Ovary (tissue), 9 donors: ENCODE results near the gene DCDC2C. TPM values are rescaled to one million over a fixed set of nuclear protein-coding genes. Genes with fewer than 3 reads are reported as not detected.

Experiments used
- DNase-seq, 5 donors: peaks; one replicate each; pipeline ENCODE4 v3.0.0-alpha.2; 2019 to 2020
- H3K27ac ChIP-seq, 2 donors: fragments of 200-600 bp; one replicate each; pipeline versions ENCODE4 v1.5.1 to v1.8.0; 2019 to 2022
- H3K27me3 ChIP-seq: fragments of 200-600 bp; one replicate; pipeline ENCODE4 v1.8.0; 2022
- H3K36me3 ChIP-seq: fragments of 200-600 bp; sonication (generic); one replicate; pipeline ENCODE4 v1.5.1; 2019
- H3K4me1 ChIP-seq: one replicate; pipeline ENCODE4 v1.8.1; 2013; ENCODE audit warnings: mild to moderate bottlenecking, moderate library complexity; ENCODE audit not compliant: insufficient read depth
- H3K4me3 ChIP-seq: fragments of 200-600 bp; sonication (generic); one replicate; pipeline ENCODE4 v1.5.1; 2017
- H3K9me3 ChIP-seq, 2 donors: fragments of 200-600 bp in 1 of 2; sonication (generic) in 1 of 2; one replicate each; pipeline versions ENCODE4 v1.5.1 to v1.8.1; 2013 to 2019; ENCODE audit warnings: mild to moderate bottlenecking in 1 of 2, moderate library complexity in 1 of 2
- EP300 ChIP-seq: sonication (generic); formaldehyde crosslinking; IDR thresholded peaks from one replicate; pipeline ENCODE4 v1.6.1; 2017; ENCODE audit warnings: antibody characterized with exemption
- POLR2A ChIP-seq: fragments of 450-650 bp; IDR thresholded peaks from one replicate; pipeline ENCODE4 v1.6.1; 2017; ENCODE audit warnings: antibody characterized with exemption, mild to moderate bottlenecking, moderate library complexity
- WGBS, 3 donors: extraction: QIAGEN DNeasy Blood & Tissue Kit in 1 of 3; methylation state at CpG; one replicate each; pipeline versions ENCODE4 v1.1.5 to v1.1.7; 2013 to 2017; 5-methylcytosine and 5-hydroxymethylcytosine counted together
- intact Hi-C, 4 donors: fragments of 100-400 bp; cut with DNase I; formaldehyde crosslinking; loops; one replicate each; pipeline versions ENCODE4 v1.11.0 to v1.15.1; 2022 to 2023
- polyA plus RNA-seq, 2 donors: library from polyadenylated mRNA; stranded (reverse); fragments of 200-250 nt in 1 of 2; fragments of 350-450 nt in 1 of 2; fragmentation: Illumina TruSeq in 1 of 2; extraction: RNeasy Lipid Tissue Mini Kit (QIAGEN cat#74804) in 1 of 2; gene quantifications; one replicate each; pipeline ENCODE4 v1.2.3, GENCODE V29; 2013 to 2014
- total RNA-seq, 7 donors: library from RNA; depleted of rRNA in 2 of 7; stranded (reverse); fragments of >200 nt in 2 of 7; fragmentation: NEBNext Ultra II Directional in 3 of 7; extraction: Animal tissue kit (Norgen Biotek cat#: 25700) in 3 of 7; gene quantifications; one replicate each; pipeline versions ENCODE4 v1.1.0 to v1.2.4, GENCODE V29; 2016 to 2023
- TF ChIP-seq, protein P1 (sequence below), 3 donors: fragments of 450-650 bp in 2 of 3; fragments of 200-600 bp in 1 of 3; IDR thresholded peaks; one replicate each; pipeline versions ENCODE4 v1.5.1 to v1.8.0; 2016 to 2022; ENCODE audit warnings: antibody characterized with exemption in 3 of 3, mild to moderate bottlenecking in 1 of 3
- donor health status: DM: no; HTN: no; CAD: no; lungs with moderate emphysema.
- donor health status: DM: no; HTN: no; CAD: no.
- donor health status: Bipolar disorder and iron deficiency.
- donor health status: DM: yes; HTN: yes; CAD: no.
- donor health status: DM: no; HTN: no; CAD: no.
- donor health status: DM: yes; HTN: yes; CAD: no.

The DCDC2C gene
- total and polyA plus RNA-seq, 9 donors = 0.11 to 0.95 (median 0.42) TPM; not detected in 6

DNA sequence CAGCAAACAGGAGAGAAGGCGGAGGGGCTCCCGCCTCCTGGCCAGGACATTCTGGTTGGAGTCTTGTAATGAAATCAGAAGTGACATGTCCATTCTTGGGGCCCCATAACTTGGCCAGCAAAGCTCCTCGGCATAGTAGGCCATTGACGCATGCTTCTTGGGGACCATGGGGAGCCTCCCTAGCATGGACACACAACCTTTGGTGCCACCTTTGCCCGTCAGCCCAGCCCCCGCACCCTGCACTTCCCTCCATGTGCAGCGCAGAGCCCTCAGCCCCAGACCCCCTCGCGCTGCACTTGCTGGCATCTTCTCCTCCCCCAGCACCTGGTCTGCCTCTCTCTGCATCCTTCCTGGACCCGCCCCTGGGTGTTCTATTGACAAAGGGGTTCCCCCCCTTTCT, 23.1 kb downstream of the DCDC2C start:
- H3K27ac ChIP-seq = no peak overlapping the region
- H3K27me3 ChIP-seq = no peaks in the 10 kb centered on the region
- 91 to 95% (median 94%) methylated on average over 10 of the region's 10 CpGs for WGBS, 3 donors
- no peak overlapping the region for H3K4me3 ChIP-seq
- H3K4me1 ChIP-seq = peaks cover 3% of the 10 kb centered on the region
- H3K36me3 ChIP-seq = no peaks in the 10 kb centered on the region
- H3K9me3 ChIP-seq = no peaks in the 10 kb centered on the region
- intact Hi-C loops = no loop called here
- DNase-seq = no peak
- TF ChIP-seq, protein P1, sequence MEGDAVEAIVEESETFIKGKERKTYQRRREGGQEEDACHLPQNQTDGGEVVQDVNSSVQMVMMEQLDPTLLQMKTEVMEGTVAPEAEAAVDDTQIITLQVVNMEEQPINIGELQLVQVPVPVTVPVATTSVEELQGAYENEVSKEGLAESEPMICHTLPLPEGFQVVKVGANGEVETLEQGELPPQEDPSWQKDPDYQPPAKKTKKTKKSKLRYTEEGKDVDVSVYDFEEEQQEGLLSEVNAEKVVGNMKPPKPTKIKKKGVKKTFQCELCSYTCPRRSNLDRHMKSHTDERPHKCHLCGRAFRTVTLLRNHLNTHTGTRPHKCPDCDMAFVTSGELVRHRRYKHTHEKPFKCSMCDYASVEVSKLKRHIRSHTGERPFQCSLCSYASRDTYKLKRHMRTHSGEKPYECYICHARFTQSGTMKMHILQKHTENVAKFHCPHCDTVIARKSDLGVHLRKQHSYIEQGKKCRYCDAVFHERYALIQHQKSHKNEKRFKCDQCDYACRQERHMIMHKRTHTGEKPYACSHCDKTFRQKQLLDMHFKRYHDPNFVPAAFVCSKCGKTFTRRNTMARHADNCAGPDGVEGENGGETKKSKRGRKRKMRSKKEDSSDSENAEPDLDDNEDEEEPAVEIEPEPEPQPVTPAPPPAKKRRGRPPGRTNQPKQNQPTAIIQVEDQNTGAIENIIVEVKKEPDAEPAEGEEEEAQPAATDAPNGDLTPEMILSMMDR (IDR thresholded peaks at IDR 0.05) = no peak
- TF ChIP-seq EP300 = no peak
- TF ChIP-seq POLR2A = no peak

DNA sequence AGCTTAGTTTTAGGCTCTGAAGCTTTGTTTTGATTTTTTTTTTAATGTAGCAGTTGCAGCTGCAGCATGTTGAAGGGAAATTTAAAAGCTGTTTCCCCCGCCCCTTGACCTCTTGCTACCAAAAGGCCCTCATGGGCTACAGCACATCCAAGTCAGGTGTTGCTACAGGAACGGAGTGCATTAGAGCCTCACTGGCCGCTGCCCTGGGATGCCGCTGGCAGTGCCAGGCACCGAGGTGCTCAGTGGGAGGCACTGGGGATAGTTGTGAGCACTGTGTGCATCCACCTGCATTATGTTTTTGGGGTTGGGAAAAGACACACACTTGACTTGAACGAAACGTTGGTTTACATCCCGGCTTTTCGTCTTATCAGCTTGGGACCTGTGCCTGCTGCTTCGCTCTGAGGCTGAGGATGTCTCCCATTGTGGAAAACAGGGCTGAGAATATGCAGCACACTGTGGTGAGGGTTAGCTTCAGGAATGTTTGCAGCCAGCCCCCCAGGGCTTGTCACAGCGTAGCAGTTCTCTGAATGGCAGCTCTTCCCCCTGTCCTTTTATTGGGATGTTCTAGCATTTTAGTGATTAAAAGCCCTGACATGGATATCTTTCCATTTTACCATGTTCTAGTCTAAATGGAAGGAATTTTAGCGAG, 24.1 kb downstream of the DCDC2C start:
- Histone ChIP-seq H3K9me3 (no peaks in the 10 kb centered on the region), H3K36me3 (no peaks in the 10 kb centered on the region), H3K4me3 (no peak overlapping the region), H3K27ac (no peak overlapping the region), H3K4me1 (peaks cover 3% of the 10 kb centered on the region), H3K27me3 (no peaks in the 10 kb centered on the region)
- TF ChIP-seq POLR2A (no peak), EP300 (no peak)
- TF ChIP-seq, protein P1 (IDR thresholded peaks at IDR 0.05) = no peak
- DNase-seq = no peak
- WGBS, 3 donors = 16 to 27% (median 18%) methylated on average over 12 of the region's 12 CpGs
- intact Hi-C loops = no loop called here

DNA sequence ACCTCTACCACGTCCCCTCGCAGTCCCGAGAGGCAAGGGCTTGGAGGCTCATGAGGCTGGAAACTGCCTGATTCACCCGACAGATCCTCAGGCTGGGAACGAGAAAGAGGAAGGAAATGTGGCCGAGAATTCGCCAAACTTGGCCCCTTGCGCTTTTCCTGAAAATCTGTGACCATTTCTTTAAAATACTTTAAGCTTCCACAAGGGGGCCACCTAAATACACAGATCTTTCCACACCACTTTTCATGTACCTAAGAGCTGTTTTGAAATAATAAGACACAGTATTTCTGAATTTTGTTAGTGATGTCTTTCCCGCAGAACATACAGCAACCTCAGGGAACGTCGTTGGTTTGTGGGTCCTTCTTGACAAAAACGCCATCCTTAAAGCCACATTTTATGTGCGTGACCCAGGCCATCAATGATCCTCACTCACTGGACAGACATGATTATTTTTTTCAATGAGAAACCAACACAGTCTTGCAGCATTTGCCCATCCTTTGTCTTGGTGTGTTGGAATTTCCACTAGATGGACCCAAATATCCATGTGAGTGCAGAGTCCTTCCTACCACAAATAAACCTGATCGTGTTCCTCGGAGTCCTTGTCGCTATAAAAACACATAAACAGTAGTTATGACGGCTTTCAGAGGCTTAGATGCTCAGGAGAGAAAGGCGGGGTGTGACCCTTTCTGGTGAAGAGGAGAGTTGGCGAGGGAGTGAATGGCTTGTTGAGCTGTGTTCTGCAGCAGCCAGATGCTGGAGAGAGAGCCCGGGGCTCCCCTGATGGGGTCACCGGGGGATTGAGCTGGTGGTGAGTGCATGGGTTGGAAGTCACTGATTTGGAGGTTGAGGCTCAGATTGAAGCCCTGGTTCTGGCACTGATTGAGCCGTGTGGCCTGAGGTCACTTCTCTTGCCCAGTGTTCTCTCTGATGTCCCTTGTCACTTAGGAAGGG, 25.0 kb downstream of the DCDC2C start:
- no peak overlapping the region for H3K4me3 ChIP-seq
- TF ChIP-seq, protein P1 (IDR thresholded peaks at IDR 0.05) = peak in 2 of 3 donors; percentile 40 to 57
- no peak for TF ChIP-seq POLR2A
- intact Hi-C loops = no loop called here

DNA sequence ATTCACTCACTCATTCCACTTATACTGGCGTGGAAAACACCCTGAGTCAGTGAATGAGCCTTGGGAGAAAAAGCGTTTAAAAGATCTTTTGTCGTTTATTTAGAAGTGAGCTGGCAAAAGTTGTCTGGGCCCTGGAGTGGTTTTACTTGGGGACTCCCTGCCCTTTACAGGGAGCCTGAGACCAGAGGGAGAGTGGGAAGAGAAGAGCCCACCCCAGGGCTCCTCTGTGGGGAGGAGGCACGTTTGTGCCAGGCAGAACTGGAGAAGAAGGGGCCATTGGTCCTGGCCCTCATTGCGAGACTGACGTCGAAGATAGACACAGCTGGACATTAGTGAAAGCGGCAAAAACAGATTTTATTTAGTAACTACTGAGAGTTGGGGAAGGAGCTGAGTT, 25.7 kb downstream of the DCDC2C start:
- Histone ChIP-seq H3K27me3 (no peaks in the 10 kb centered on the region), H3K4me1 (peaks cover 3% of the 10 kb centered on the region), H3K4me3 (no peak overlapping the region), H3K36me3 (no peaks in the 10 kb centered on the region), H3K27ac (no peak overlapping the region), H3K9me3 (no peaks in the 10 kb centered on the region)
- intact Hi-C loops = no loop called here
- no peak for TF ChIP-seq EP300
- TF ChIP-seq, protein P1 (IDR thresholded peaks at IDR 0.05) = no peak
- TF ChIP-seq POLR2A = no peak
- no peak for DNase-seq
- WGBS, 3 donors = 85 to 92% (median 89%) methylated on average over 8 of the region's 8 CpGs

More for the DNA sequence above, 25.0 kb downstream of the DCDC2C start:
- Histone ChIP-seq H3K9me3 (no peaks in the 10 kb centered on the region), H3K4me1 (peaks cover 3% of the 10 kb centered on the region), H3K27me3 (no peaks in the 10 kb centered on the region), H3K36me3 (no peaks in the 10 kb centered on the region), H3K27ac (no peak overlapping the region)
- DNase-seq = peak in 3 of 5 donors; percentile 17 to 38 (median 32)
- WGBS, 3 donors = 16 to 19% (median 19%) methylated on average over 21 to 22 of the region's 22 CpGs
